Adipocyte (in vitro differentiated cells): ENCODE measurements around the gene WDR88.
"Not testable (repeated sequence)": the region's sequence is repeated elsewhere in the genome, so short reads cannot be mapped to it uniquely, and the experiment has no call there.

Experiments
- DNase-seq: peaks from one replicate; pipeline ENCODE4 v3.0.0-alpha.2; 2015; ENCODE audit warnings: low read depth
- H3K27me3 ChIP-seq: replicated peaks from 2 replicates; pipeline ENCODE4 v1.7.0; 2013; ENCODE audit warnings: mild to moderate bottlenecking, low read length, moderate library complexity; ENCODE audit not compliant: control insufficient read depth, insufficient read depth
- H3K36me3 ChIP-seq: 2 replicates; pipeline ENCODE4 v1.7.0; 2013; ENCODE audit warnings: low read length, mild to moderate bottlenecking, moderate library complexity; ENCODE audit not compliant: control insufficient read depth, insufficient read depth, severe bottlenecking
- H3K4me1 ChIP-seq: 2 replicates; pipeline ENCODE4 v1.7.0; 2013; ENCODE audit warnings: mild to moderate bottlenecking, low read length, moderate library complexity; ENCODE audit not compliant: control insufficient read depth, insufficient read depth
- H3K4me3 ChIP-seq: 2 replicates; pipeline ENCODE4 v1.7.0; 2013; ENCODE audit warnings: mild to moderate bottlenecking, low read length, moderate library complexity
- H3K9ac ChIP-seq: 2 replicates; pipeline ENCODE4 v1.7.0; 2013; ENCODE audit warnings: mild to moderate bottlenecking, low read length, moderate library complexity
- H3K9me3 ChIP-seq: 2 replicates; pipeline ENCODE4 v1.7.0; 2013; ENCODE audit warnings: mild to moderate bottlenecking, low read length, moderate library complexity; ENCODE audit not compliant: control insufficient read depth

Gene WDR88

GRCh38 chr19:33171916-33172359 lies 40.0 kb downstream of the WDR88 start:
- Histone ChIP-seq H3K9ac (no peak overlapping the region), H3K4me3 (no peak overlapping the region), H3K9me3 (peaks cover 4% of the 10 kb centered on the region), H3K27me3 (no peaks in the 10 kb centered on the region), H3K36me3 (no peaks in the 10 kb centered on the region), H3K4me1 (peaks cover 15% of the 10 kb centered on the region)
- DNase-seq: peak; percentile 70

- DNase-seq: no peak
Observed at GRCh38 chr19:33174186-33174585, 42.3 kb downstream of the WDR88 start.

GRCh38 chr19:33175156-33175782 lies 43.4 kb downstream of the WDR88 start:
- H3K4me3 ChIP-seq: peak overlapping the region; percentile 97
- H3K9ac ChIP-seq: peak overlapping the region; percentile 97
- no peak for DNase-seq
- no peaks in the 10 kb centered on the region for H3K9me3 ChIP-seq
- no peaks in the 10 kb centered on the region for H3K36me3 ChIP-seq
- peaks cover 23% of the 10 kb centered on the region for H3K4me1 ChIP-seq
- no peaks in the 10 kb centered on the region for H3K27me3 ChIP-seq

More at GRCh38 chr19:33174186-33174585, 42.3 kb downstream of the WDR88 start:
- H3K9ac ChIP-seq: no peak overlapping the region
- no peak overlapping the region for H3K4me3 ChIP-seq
- no peaks in the 10 kb centered on the region for H3K9me3 ChIP-seq
- H3K36me3 ChIP-seq: no peaks in the 10 kb centered on the region
- peaks cover 23% of the 10 kb centered on the region for H3K4me1 ChIP-seq
- no peaks in the 10 kb centered on the region for H3K27me3 ChIP-seq

GRCh38 chr19:33175886-33176669 lies 44.2 kb downstream of the WDR88 start:
- Histone ChIP-seq H3K27me3 (no peaks in the 10 kb centered on the region), H3K9me3 (no peaks in the 10 kb centered on the region), H3K9ac (peak overlapping the region; percentile 97), H3K4me3 (peak overlapping the region; percentile 97), H3K36me3 (no peaks in the 10 kb centered on the region), H3K4me1 (peaks cover 23% of the 10 kb centered on the region)
- DNase-seq: peak; percentile 54

- peaks cover 23% of the 10 kb centered on the region for H3K4me1 ChIP-seq
- no peaks in the 10 kb centered on the region for H3K9me3 ChIP-seq
- no peaks in the 10 kb centered on the region for H3K27me3 ChIP-seq
- H3K9ac ChIP-seq: peak overlapping the region; percentile 97
- DNase-seq: peak; percentile 99
- peak overlapping the region; percentile 97 for H3K4me3 ChIP-seq
- H3K36me3 ChIP-seq: no peaks in the 10 kb centered on the region
Observed at GRCh38 chr19:33176670-33177416, 44.9 kb downstream of the WDR88 start.

GRCh38 chr19:33177417-33177979 lies 45.6 kb downstream of the WDR88 start:
- H3K36me3 ChIP-seq: no peaks in the 10 kb centered on the region
- peak overlapping the region; percentile 78 for H3K4me3 ChIP-seq
- H3K9me3 ChIP-seq: no peaks in the 10 kb centered on the region
- H3K4me1 ChIP-seq: peaks cover 23% of the 10 kb centered on the region
- DNase-seq: no peak
- H3K27me3 ChIP-seq: no peaks in the 10 kb centered on the region
- peak overlapping the region; percentile 77 for H3K9ac ChIP-seq

- no peak for DNase-seq
- no peak overlapping the region for H3K9ac ChIP-seq
- peaks cover 3% of the 10 kb centered on the region for H3K4me1 ChIP-seq
- H3K9me3 ChIP-seq: no peaks in the 10 kb centered on the region
- H3K4me3 ChIP-seq: no peak overlapping the region
- no peaks in the 10 kb centered on the region for H3K27me3 ChIP-seq
- no peaks in the 10 kb centered on the region for H3K36me3 ChIP-seq
Observed at GRCh38 chr19:33186431-33187182, 54.7 kb downstream of the WDR88 start.

GRCh38 chr19:33187183-33187540 lies 55.2 kb downstream of the WDR88 start:
- no peak overlapping the region for H3K9ac ChIP-seq
- H3K4me3 ChIP-seq: no peak overlapping the region
- peaks cover 3% of the 10 kb centered on the region for H3K4me1 ChIP-seq
- no peaks in the 10 kb centered on the region for H3K36me3 ChIP-seq
- no peaks in the 10 kb centered on the region for H3K9me3 ChIP-seq
- no peak for DNase-seq
- H3K27me3 ChIP-seq: peaks cover under 1% of the 10 kb centered on the region

GRCh38 chr19:33189453-33189852 lies 57.5 kb downstream of the WDR88 start:
- Histone ChIP-seq H3K27me3 (peaks cover 13% of the 10 kb centered on the region), H3K36me3 (no peaks in the 10 kb centered on the region), H3K9me3 (no peaks in the 10 kb centered on the region)

GRCh38 chr19:33191092-33191491 lies 59.2 kb downstream of the WDR88 start:
- H3K9me3 ChIP-seq, H3K4me3 ChIP-seq, H3K9ac ChIP-seq, H3K36me3 ChIP-seq, DNase-seq, H3K4me1 ChIP-seq: not testable (repeated sequence)
- H3K27me3 ChIP-seq: peaks cover 13% of the 10 kb centered on the region

More at GRCh38 chr19:33189453-33189852, 57.5 kb downstream of the WDR88 start:
- H3K4me3 ChIP-seq: no peak overlapping the region
- DNase-seq: no peak
- no peak overlapping the region for H3K9ac ChIP-seq
- H3K4me1 ChIP-seq: peaks cover 3% of the 10 kb centered on the region
